ENCODE results near the gene B3GALT4.

GRCh38 chr6:33259032-33259431 is 17.9 kb upstream of the B3GALT4 start:
- TF ChIP-seq ZBTB20 (tag by site-specific recombination; IDR thresholded peaks at IDR 0.05) (no peak), CTCF (tag by site-specific recombination; IDR thresholded peaks at IDR 0.05) (no peak), REST (tag by site-specific recombination; IDR thresholded peaks at IDR 0.05) (no peak), PATZ1 (tag by site-specific recombination; IDR thresholded peaks at IDR 0.05) (no peak), ZNF169 (tag by site-specific recombination; IDR thresholded peaks at IDR 0.05) (no peak), FEZF1 (tag by site-specific recombination; IDR thresholded peaks at IDR 0.05) (no peak), ATF2 (tag by site-specific recombination; IDR thresholded peaks at IDR 0.05; ENCODE audit: low read depth) (no peak)
